GM23248 (cell line): ENCODE measurements around the gene SPTAN1.

Experiments
- EZH2 ChIP-seq: fragments of 200-600 bp; sonication (generic); IDR thresholded peaks from 2 replicates; pipeline ENCODE4 v1.6.1; 2018; ENCODE audit warnings: antibody characterized with exemption, mild to moderate bottlenecking; ENCODE audit not compliant: insufficient read depth, poor library complexity, severe bottlenecking
- EZH2phosphoT487 ChIP-seq: fragments of 200-600 bp; sonication (generic); IDR thresholded peaks from 2 replicates; pipeline ENCODE4 v1.6.1; 2018; ENCODE audit warnings: antibody characterized with exemption, moderate library complexity, mild to moderate bottlenecking, low read depth; ENCODE audit not compliant: insufficient read depth

- TF ChIP-seq EZH2phosphoT487 (no peak), EZH2 (no peak)
These were observed 117.4 kb downstream of the SPTAN1 start for GRCh38 chr9:128669786-128670185.
